ENCODE results near the gene PRUNE2. TPM values are rescaled to one million over a fixed set of nuclear protein-coding genes. Genes with fewer than 3 reads are reported as not detected.
"Not testable (repeated sequence)": the region's sequence is repeated elsewhere in the genome, so short reads cannot be mapped to it uniquely, and the experiment has no call there.

Gene PRUNE2
- total RNA-seq, 2 experiments from 2014 or later, result 0.38 to 0.72 TPM

- peaks cover 8% of the 10 kb centered on the region for H3K27me3 Mint-ChIP-seq
- no peak for ATAC-seq
- POLR2A ChIA-PET, result no interaction called here
- no peaks in the 10 kb centered on the region for H3K9me3 Mint-ChIP-seq
- no peak overlapping the region for H3K27ac Mint-ChIP-seq
- no peaks in the 10 kb centered on the region for H3K36me3 Mint-ChIP-seq (ENCODE audit: low read depth)
- intact Hi-C loops (cut with micrococcal nuclease), result no loop called here
- no peak for DNase-seq
- no peak for TF ChIP-seq CTCF (IDR thresholded peaks at IDR 0.05)
- CTCF ChIA-PET, result interaction anchor here (1.3 kb wide), 1 partner anchor 76 kb away, joined by 3 read pairs; no protein-coding TSS in a partner anchor
- no peak overlapping the region for H3K4me3 Mint-ChIP-seq
- H3K4me1 Mint-ChIP-seq (ENCODE audit: low read depth), result peaks cover 3% of the 10 kb centered on the region
Observed at GRCh38 chr9:76863832-76864231, 42.1 kb downstream of the PRUNE2 start.

GRCh38 chr9:76859860-76860259 is 46.1 kb downstream of the PRUNE2 start:
- DNase-seq (no peak), ATAC-seq (no peak)
- no peaks in the 10 kb centered on the region for H3K36me3 Mint-ChIP-seq (ENCODE audit: low read depth)
- ChIA-PET POLR2A (no interaction called here), CTCF (no interaction called here)
- intact Hi-C loops (cut with micrococcal nuclease), result no loop called here
- TF ChIP-seq CTCF (IDR thresholded peaks at IDR 0.05), result no peak
- no peaks in the 10 kb centered on the region for H3K4me1 Mint-ChIP-seq (ENCODE audit: low read depth)
- no peak overlapping the region for H3K4me3 Mint-ChIP-seq
- H3K27ac Mint-ChIP-seq, result no peak overlapping the region
- H3K9me3 Mint-ChIP-seq, result peaks cover 2% of the 10 kb centered on the region
- H3K27me3 Mint-ChIP-seq, result no peaks in the 10 kb centered on the region

GRCh38 chr9:76858248-76858647 is 47.7 kb downstream of the PRUNE2 start:
- ATAC-seq; H3K36me3 Mint-ChIP-seq (ENCODE audit: low read depth); intact Hi-C loops (cut with micrococcal nuclease); H3K4me3 Mint-ChIP-seq; POLR2A ChIA-PET; H3K27ac Mint-ChIP-seq; H3K27me3 Mint-ChIP-seq; CTCF ChIA-PET; H3K9me3 Mint-ChIP-seq; H3K4me1 Mint-ChIP-seq (ENCODE audit: low read depth); DNase-seq: not testable (repeated sequence)

- Mint-ChIP-seq H3K36me3 (ENCODE audit: low read depth) (no peaks in the 10 kb centered on the region), H3K27me3 (no peaks in the 10 kb centered on the region), H3K9me3 (peaks cover 2% of the 10 kb centered on the region), H3K4me1 (ENCODE audit: low read depth) (no peaks in the 10 kb centered on the region), H3K4me3 (no peak overlapping the region), H3K27ac (no peak overlapping the region)
- no peak for DNase-seq
- CTCF ChIA-PET, result no interaction called here
- no peak for TF ChIP-seq CTCF (IDR thresholded peaks at IDR 0.05)
- no peak for ATAC-seq
- intact Hi-C loops (cut with micrococcal nuclease), result no loop called here
- POLR2A ChIA-PET, result no interaction called here
Observed at GRCh38 chr9:76856016-76856415, 49.9 kb downstream of the PRUNE2 start.

GRCh38 chr9:76855015-76855414 is 50.9 kb downstream of the PRUNE2 start:
- ChIA-PET CTCF (no interaction called here), POLR2A (no interaction called here)
- no peak for TF ChIP-seq CTCF (IDR thresholded peaks at IDR 0.05)
- ATAC-seq (no peak), DNase-seq (no peak)
- peaks cover 2% of the 10 kb centered on the region for H3K9me3 Mint-ChIP-seq
- no peak overlapping the region for H3K27ac Mint-ChIP-seq
- intact Hi-C loops (cut with micrococcal nuclease), result no loop called here
- H3K27me3 Mint-ChIP-seq, result peaks cover 3% of the 10 kb centered on the region
- no peaks in the 10 kb centered on the region for H3K36me3 Mint-ChIP-seq (ENCODE audit: low read depth)
- no peak overlapping the region for H3K4me3 Mint-ChIP-seq
- H3K4me1 Mint-ChIP-seq (ENCODE audit: low read depth), result no peaks in the 10 kb centered on the region

GRCh38 chr9:76852026-76852425 is 53.9 kb downstream of the PRUNE2 start:
- CTCF ChIA-PET, result no interaction called here
- H3K27me3 Mint-ChIP-seq, result peaks cover 3% of the 10 kb centered on the region
- no peak overlapping the region for H3K27ac Mint-ChIP-seq
- no peak for TF ChIP-seq CTCF (IDR thresholded peaks at IDR 0.05)
- H3K9me3 Mint-ChIP-seq, result peaks cover 2% of the 10 kb centered on the region
- intact Hi-C loops (cut with micrococcal nuclease), result no loop called here
- no peaks in the 10 kb centered on the region for H3K36me3 Mint-ChIP-seq (ENCODE audit: low read depth)
- DNase-seq, result no peak
- POLR2A ChIA-PET, result no interaction called here
- H3K4me3 Mint-ChIP-seq, result no peak overlapping the region
- ATAC-seq, result no peak
- H3K4me1 Mint-ChIP-seq (ENCODE audit: low read depth), result no peaks in the 10 kb centered on the region

All from activated CD8-positive, alpha-beta T cell treated with anti-CD3 and anti-CD28 coated beads for 36 hours (primary cell).